ENCODE results near the gene TNFAIP2. TPM values are rescaled to one million over a fixed set of nuclear protein-coding genes. Genes with fewer than 3 reads are reported as not detected.
A peak's percentile ranks its signal among the peaks of the same experiment; 100 is the strongest.

Gene TNFAIP2
- polyA plus RNA-seq, 2 donors, result 93.7 to 219 TPM

DNA sequence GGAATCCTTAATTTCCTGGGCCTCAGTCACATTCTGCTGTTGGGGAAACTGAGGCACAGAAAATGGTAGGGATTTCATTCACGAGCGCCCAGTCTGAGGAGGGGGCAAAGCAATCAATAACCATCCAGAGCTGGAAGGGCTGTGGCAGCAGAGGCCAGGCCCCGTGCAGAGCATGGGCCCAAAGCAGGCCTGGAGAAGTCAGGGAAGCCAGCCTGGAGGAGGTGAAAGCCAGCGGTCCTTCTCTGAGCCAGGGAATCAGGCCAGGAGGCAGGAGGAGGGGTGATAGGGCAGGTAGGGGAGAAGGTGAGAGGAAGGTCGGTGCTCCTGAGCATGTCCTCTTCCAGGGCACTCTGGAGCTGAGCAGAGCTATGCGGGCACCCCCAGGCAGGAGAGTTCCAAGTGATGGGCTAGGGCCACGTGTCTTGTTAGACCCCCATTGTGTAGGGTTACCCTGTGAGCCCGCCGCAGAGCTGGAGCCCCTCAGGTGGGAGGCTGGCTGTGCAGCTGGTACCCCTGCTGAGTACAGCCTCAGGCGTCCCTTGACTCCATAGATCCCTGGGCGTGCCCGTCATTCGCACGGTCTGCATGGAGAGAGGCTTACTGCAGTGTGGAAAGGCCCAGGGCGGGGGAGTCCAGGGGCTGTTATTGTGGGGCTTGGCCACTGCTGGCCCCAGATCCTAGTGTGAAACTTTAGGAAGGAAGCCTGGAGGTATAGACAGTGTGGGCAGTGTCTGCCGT is 4.8 kb downstream of the TNFAIP2 start:
- Histone ChIP-seq H3K4me1 (ENCODE audit: control insufficient read depth in 2 of 2, insufficient read depth in 2 of 2, low read length in 1 of 2) (peaks cover 24 to 56% of the 10 kb centered on the region in 2 donors), H3K36me3 (ENCODE audit: control insufficient read depth in 2 of 2, insufficient read depth in 2 of 2, low read length in 1 of 2) (peaks cover 0 to 21% of the 10 kb centered on the region in 2 donors), H3K27ac (ENCODE audit: low read depth in 2 of 2, low read length in 1 of 2) (peak overlapping the region; percentile 15 to 89), H3K27me3 (ENCODE audit: control insufficient read depth in 1 of 2, insufficient read depth in 2 of 2, low read length in 2 of 2) (no peaks in the 10 kb centered on the region), H3K9me3 (ENCODE audit: control insufficient read depth in 2 of 2, insufficient read depth in 1 of 2, low read depth in 1 of 2, low read length in 1 of 2) (no peaks in the 10 kb centered on the region), H3K4me3 (ENCODE audit: low read depth in 1 of 2, low read length in 2 of 2) (peak overlapping the region; percentile 7 to 28)
- 65 to 76% methylated on average over 16 of the region's 16 CpGs for WGBS, 2 donors

DNA sequence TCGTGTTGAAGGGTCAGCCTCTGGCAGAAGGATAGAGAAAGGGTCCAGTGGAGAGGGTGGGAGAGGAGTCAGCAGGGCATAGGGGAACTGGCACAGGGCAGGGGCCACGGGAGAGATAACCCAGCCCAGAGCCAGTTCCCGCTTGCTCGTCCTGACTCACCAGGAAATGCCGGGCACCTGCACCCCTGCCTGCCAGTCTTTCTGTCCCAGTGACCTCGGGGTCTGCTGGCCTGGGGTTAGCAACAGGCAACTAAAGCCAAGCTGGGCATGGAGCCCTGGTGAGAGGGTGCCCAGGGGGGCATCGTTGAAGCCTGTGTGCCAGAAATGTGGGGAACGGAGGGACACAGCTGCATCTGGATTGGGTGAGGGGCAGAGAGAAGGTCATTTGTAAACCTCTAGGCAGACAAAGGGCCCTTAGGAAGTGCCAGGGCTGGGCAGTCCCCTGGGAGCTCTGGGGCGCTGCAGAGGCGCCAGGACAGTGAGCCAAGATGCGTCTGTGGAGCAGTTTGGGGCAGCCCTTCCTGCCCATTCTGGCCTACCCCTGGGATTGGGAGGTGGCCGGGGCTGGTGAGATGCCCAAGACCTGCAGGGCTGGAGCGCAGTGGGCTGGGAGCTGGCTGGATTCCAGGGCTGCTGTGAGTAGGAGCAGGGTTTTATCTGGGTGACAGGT is 5.5 kb downstream of the TNFAIP2 start:
- peak overlapping the region; percentile 20 to 89 for H3K27ac ChIP-seq (ENCODE audit: low read depth in 2 of 2, low read length in 1 of 2)
- peaks cover 0 to 28% of the 10 kb centered on the region in 2 donors for H3K36me3 ChIP-seq (ENCODE audit: control insufficient read depth in 2 of 2, insufficient read depth in 2 of 2, low read length in 1 of 2)
- no peaks in the 10 kb centered on the region for H3K27me3 ChIP-seq (ENCODE audit: control insufficient read depth in 1 of 2, insufficient read depth in 2 of 2, low read length in 2 of 2)
- H3K4me1 ChIP-seq (ENCODE audit: control insufficient read depth in 2 of 2, insufficient read depth in 2 of 2, low read length in 1 of 2), result peaks cover 24 to 53% of the 10 kb centered on the region in 2 donors
- no peaks in the 10 kb centered on the region for H3K9me3 ChIP-seq (ENCODE audit: control insufficient read depth in 2 of 2, insufficient read depth in 1 of 2, low read depth in 1 of 2, low read length in 1 of 2)
- WGBS, 2 donors, result 45 to 48% methylated on average over 13 of the region's 13 CpGs
- H3K4me3 ChIP-seq (ENCODE audit: low read depth in 1 of 2, low read length in 2 of 2), result peak overlapping the region in 1 of 2 donors; percentile 28

DNA sequence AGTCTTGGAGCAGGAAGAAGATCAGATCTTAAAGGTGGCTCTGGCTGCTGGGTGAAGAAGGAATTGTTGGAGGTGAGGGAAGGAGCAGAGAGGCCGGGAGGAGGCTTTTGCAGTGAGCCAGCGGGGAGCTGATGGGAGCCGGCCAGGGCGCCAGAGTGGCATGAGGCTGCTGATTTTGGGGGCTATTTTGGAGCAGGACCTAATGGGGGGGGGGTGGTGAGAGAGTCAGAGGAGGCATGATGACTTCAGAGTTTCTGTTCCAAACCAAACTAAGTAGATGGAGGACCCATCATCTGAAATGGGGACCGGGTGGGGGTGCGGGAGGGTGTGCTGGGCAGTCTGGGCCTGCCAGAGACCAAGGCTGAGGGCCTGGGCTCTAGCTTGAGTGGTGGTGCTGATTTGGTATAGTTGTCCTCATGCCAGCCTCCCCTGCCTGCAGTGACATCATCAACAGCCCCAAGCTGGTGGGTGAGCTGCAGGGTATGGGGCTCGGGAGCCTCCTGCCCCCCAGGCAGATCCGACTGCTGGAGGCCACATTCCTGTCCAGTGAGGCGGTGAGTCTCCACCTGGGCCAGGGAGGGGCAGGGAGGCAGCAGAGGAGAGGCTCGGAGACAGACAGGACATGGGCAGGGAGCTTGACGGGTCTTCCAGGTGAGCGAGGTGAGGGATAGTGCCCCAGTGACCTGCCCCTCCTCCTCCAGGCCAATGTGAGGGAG is 6.2 kb downstream of the TNFAIP2 start:
- peaks cover 18 to 46% of the 10 kb centered on the region in 2 donors for H3K4me1 ChIP-seq (ENCODE audit: control insufficient read depth in 2 of 2, insufficient read depth in 2 of 2, low read length in 1 of 2)
- H3K9me3 ChIP-seq (ENCODE audit: control insufficient read depth in 2 of 2, insufficient read depth in 1 of 2, low read depth in 1 of 2, low read length in 1 of 2), result no peaks in the 10 kb centered on the region
- 71 to 73% methylated on average over 12 of the region's 12 CpGs for WGBS, 2 donors

DNA sequence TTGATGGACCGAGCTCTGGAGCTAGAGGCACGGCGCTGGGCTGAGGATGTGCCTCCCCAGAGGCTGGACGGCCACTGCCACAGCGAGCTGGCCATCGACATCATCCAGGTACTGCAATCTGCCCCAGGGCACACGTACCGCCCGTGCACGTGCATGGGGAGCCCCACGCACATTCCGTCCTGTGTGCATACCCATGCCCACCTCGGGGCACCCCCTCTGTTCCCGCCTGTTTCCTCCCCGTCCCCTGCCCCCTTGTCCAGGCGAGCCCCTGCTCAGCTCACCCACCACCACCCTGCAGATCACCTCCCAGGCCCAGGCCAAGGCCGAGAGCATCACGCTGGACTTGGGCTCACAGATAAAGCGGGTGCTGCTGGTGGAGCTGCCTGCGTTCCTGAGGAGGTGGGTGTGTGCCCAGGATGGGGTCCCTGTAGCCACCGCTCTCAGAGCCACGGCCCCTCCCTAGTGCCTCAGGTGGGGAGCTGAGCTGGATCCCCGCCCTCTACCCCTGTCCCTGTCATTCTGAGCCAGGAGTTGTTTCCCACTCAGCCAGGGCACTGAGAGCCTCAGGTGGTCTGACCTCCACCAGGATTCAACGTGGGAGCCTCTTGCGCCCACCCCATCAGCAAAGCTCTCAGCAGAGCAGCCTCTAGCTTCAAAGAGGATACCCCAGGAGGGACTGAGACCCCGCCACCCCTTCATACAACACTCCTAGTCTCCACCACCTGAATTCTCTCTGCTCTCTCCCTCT is 6.9 kb downstream of the TNFAIP2 start:
- H3K27me3 ChIP-seq (ENCODE audit: control insufficient read depth in 1 of 2, insufficient read depth in 2 of 2, low read length in 2 of 2), result no peaks in the 10 kb centered on the region
- peaks cover 17 to 46% of the 10 kb centered on the region in 2 donors for H3K4me1 ChIP-seq (ENCODE audit: control insufficient read depth in 2 of 2, insufficient read depth in 2 of 2, low read length in 1 of 2)
- H3K9me3 ChIP-seq (ENCODE audit: control insufficient read depth in 2 of 2, insufficient read depth in 1 of 2, low read depth in 1 of 2, low read length in 1 of 2), result no peaks in the 10 kb centered on the region
- peak overlapping the region; percentile 36 to 89 for H3K27ac ChIP-seq (ENCODE audit: low read depth in 2 of 2, low read length in 1 of 2)
- peaks cover 0 to 36% of the 10 kb centered on the region in 2 donors for H3K36me3 ChIP-seq (ENCODE audit: control insufficient read depth in 2 of 2, insufficient read depth in 2 of 2, low read length in 1 of 2)
- WGBS, 2 donors, result 79 to 80% methylated on average over 26 of the region's 26 CpGs
- no peak overlapping the region for H3K4me3 ChIP-seq (ENCODE audit: low read depth in 1 of 2, low read length in 2 of 2)

More for the DNA sequence above, 6.2 kb downstream of the TNFAIP2 start:
- peaks cover 0 to 32% of the 10 kb centered on the region in 2 donors for H3K36me3 ChIP-seq (ENCODE audit: control insufficient read depth in 2 of 2, insufficient read depth in 2 of 2, low read length in 1 of 2)
- H3K27me3 ChIP-seq (ENCODE audit: control insufficient read depth in 1 of 2, insufficient read depth in 2 of 2, low read length in 2 of 2), result no peaks in the 10 kb centered on the region
- H3K4me3 ChIP-seq (ENCODE audit: low read depth in 1 of 2, low read length in 2 of 2), result no peak overlapping the region
- peak overlapping the region; percentile 20 to 89 for H3K27ac ChIP-seq (ENCODE audit: low read depth in 2 of 2, low read length in 1 of 2)

DNA sequence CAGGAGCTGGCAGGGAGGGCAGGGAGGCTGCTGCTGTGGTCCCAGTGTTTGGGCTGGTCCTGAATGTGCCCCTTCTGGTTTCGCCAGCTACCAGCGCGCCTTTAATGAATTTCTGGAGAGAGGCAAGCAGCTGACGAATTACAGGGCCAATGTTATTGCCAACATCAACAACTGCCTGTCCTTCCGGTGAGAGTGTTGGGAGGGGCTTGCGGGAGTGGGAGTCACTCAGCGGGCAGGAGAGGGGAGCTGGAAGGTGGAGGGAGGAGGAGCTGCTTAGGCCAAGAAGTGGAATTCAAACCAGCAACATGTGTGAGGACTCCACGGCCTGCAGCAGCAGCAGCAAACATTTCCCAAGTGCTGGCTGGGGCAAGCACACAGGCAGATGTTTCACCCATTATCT is 7.7 kb downstream of the TNFAIP2 start:
- Histone ChIP-seq H3K4me3 (ENCODE audit: low read depth in 1 of 2, low read length in 2 of 2) (no peak overlapping the region), H3K4me1 (ENCODE audit: control insufficient read depth in 2 of 2, insufficient read depth in 2 of 2, low read length in 1 of 2) (peaks cover 18 to 40% of the 10 kb centered on the region in 2 donors)

DNA sequence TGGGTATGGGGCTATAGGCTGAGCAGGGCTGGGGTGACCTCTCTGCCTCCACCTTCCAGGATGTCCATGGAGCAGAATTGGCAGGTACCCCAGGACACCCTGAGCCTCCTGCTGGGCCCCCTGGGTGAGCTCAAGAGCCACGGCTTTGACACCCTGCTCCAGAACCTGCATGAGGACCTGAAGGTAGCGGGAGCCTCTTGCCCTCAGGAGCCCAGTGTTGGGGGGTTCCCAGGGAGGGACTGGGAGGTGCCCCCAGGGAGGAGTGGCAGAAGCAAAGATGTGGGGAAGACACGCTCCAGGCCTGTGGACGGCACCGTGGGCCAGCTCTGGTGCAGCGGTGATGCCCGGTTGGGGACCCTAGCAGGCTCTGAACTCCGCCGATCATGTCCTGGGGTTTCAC is 8.3 kb downstream of the TNFAIP2 start:
- no peaks in the 10 kb centered on the region for H3K27me3 ChIP-seq (ENCODE audit: control insufficient read depth in 1 of 2, insufficient read depth in 2 of 2, low read length in 2 of 2)
- no peak overlapping the region for H3K4me3 ChIP-seq (ENCODE audit: low read depth in 1 of 2, low read length in 2 of 2)
- peaks cover 0 to 39% of the 10 kb centered on the region in 2 donors for H3K36me3 ChIP-seq (ENCODE audit: control insufficient read depth in 2 of 2, insufficient read depth in 2 of 2, low read length in 1 of 2)
- no peaks in the 10 kb centered on the region for H3K9me3 ChIP-seq (ENCODE audit: control insufficient read depth in 2 of 2, insufficient read depth in 1 of 2, low read depth in 1 of 2, low read length in 1 of 2)
- WGBS, 2 donors, result 86 to 90% methylated on average over 8 to 9 of the region's 9 CpGs
- H3K27ac ChIP-seq (ENCODE audit: low read depth in 2 of 2, low read length in 1 of 2), result peak overlapping the region in 1 of 2 donors; percentile 82
- H3K4me1 ChIP-seq (ENCODE audit: control insufficient read depth in 2 of 2, insufficient read depth in 2 of 2, low read length in 1 of 2), result peaks cover 18 to 38% of the 10 kb centered on the region in 2 donors

More for the DNA sequence above, 7.7 kb downstream of the TNFAIP2 start:
- Histone ChIP-seq H3K27ac (ENCODE audit: low read depth in 2 of 2, low read length in 1 of 2) (peak overlapping the region; percentile 36 to 82), H3K27me3 (ENCODE audit: control insufficient read depth in 1 of 2, insufficient read depth in 2 of 2, low read length in 2 of 2) (no peaks in the 10 kb centered on the region), H3K36me3 (ENCODE audit: control insufficient read depth in 2 of 2, insufficient read depth in 2 of 2, low read length in 1 of 2) (peaks cover 0 to 40% of the 10 kb centered on the region in 2 donors), H3K9me3 (ENCODE audit: control insufficient read depth in 2 of 2, insufficient read depth in 1 of 2, low read depth in 1 of 2, low read length in 1 of 2) (no peaks in the 10 kb centered on the region)
- 35 to 40% methylated on average over 8 of the region's 8 CpGs for WGBS, 2 donors

DNA sequence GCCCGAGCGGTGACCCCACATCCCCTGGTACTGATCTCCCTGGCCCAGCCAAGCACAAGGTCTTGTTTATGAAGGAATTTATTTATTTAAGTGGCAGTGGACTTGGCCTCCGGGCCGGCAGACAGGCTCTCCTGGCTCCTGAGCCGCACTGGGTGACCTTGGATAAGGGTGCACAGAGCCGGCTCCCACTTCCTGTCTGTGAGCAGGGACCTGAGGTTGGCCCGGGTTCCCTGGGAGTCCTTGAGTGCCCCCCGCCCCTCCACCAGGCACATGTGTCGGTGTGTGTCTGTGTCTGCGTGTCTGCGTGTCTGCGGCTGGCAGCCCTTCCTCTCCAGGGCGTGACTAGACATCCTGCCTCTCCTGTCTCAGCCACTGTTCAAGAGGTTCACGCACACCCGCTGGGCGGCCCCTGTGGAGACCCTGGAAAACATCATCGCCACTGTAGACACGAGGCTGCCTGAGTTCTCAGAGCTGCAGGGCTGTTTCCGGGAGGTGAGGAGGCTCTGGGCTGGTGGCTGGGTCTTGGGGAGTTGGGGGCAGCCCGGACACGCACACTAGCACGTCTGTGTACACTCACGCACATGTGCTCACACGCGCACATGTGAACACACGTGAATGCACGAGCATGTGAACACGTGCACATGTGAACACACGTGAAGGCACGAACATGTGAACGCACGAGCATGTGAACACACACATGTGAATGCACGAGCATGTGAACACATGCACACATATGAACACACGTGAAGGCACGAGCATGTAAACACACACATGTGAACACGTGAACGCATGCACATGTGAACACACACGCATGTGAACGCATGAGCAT is 9.3 kb downstream of the TNFAIP2 start:
- Histone ChIP-seq H3K4me1 (ENCODE audit: control insufficient read depth in 2 of 2, insufficient read depth in 2 of 2, low read length in 1 of 2) (peaks cover 15 to 35% of the 10 kb centered on the region in 2 donors), H3K36me3 (ENCODE audit: control insufficient read depth in 2 of 2, insufficient read depth in 2 of 2, low read length in 1 of 2) (peaks cover 0 to 37% of the 10 kb centered on the region in 2 donors), H3K4me3 (ENCODE audit: low read depth in 1 of 2, low read length in 2 of 2) (no peak overlapping the region), H3K9me3 (ENCODE audit: control insufficient read depth in 2 of 2, insufficient read depth in 1 of 2, low read depth in 1 of 2, low read length in 1 of 2) (no peaks in the 10 kb centered on the region), H3K27me3 (ENCODE audit: control insufficient read depth in 1 of 2, insufficient read depth in 2 of 2, low read length in 2 of 2) (no peaks in the 10 kb centered on the region), H3K27ac (ENCODE audit: low read depth in 2 of 2, low read length in 1 of 2) (no peak overlapping the region)
- 76 to 83% methylated on average over 39 of the region's 39 CpGs for WGBS, 2 donors

DNA sequence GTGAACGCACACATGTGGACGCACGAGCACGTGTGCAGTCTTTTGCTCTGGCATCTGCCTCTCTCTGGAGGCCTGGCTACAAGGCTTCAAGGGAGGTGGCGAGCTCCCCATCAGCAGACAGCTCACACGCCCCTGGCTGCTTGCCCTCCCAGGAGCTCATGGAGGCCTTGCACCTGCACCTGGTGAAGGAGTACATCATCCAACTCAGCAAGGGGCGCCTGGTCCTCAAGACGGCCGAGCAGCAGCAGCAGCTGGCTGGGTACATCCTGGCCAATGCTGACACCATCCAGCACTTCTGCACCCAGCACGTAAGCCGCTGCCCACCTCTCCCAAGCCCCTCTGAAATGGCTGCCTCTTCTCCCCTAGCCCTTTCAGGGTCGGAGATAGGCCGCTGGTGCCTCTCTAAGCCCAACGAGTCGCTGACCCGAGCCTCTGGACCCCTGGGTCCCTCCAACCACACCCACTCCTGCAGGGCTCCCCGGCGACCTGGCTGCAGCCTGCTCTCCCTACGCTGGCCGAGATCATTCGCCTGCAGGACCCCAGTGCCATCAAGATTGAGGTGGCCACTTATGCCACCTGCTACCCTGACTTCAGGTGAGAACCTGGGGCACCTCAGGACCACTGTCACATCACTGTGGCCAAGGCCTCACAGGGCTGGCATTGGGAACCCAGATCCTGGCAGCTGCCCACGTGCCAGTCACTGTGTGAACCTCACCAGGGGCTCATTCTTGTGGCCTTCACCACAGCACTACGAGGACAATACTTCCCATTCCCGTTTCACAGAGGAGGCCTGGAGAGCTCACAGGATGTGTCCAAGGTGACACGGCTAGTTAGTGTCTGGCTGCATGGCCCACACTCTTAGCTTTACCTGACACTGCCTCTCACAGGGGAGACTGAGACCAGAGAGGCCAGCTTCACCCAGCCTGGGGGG is 10.2 kb downstream of the TNFAIP2 start:
- peaks cover 12 to 35% of the 10 kb centered on the region in 2 donors for H3K4me1 ChIP-seq (ENCODE audit: control insufficient read depth in 2 of 2, insufficient read depth in 2 of 2, low read length in 1 of 2)
- H3K4me3 ChIP-seq (ENCODE audit: low read depth in 1 of 2, low read length in 2 of 2), result no peak overlapping the region
- no peaks in the 10 kb centered on the region for H3K9me3 ChIP-seq (ENCODE audit: control insufficient read depth in 2 of 2, insufficient read depth in 1 of 2, low read depth in 1 of 2, low read length in 1 of 2)
- H3K27me3 ChIP-seq (ENCODE audit: control insufficient read depth in 1 of 2, insufficient read depth in 2 of 2, low read length in 2 of 2), result no peaks in the 10 kb centered on the region
- no peak overlapping the region for H3K27ac ChIP-seq (ENCODE audit: low read depth in 2 of 2, low read length in 1 of 2)
- peaks cover 0 to 37% of the 10 kb centered on the region in 2 donors for H3K36me3 ChIP-seq (ENCODE audit: control insufficient read depth in 2 of 2, insufficient read depth in 2 of 2, low read length in 1 of 2)
- WGBS, 2 donors, result 87 to 91% methylated on average over 25 of the region's 25 CpGs
